ENCODE results near the gene NYAP2.

GRCh38 chr2:225468131-225468530, 68.6 kb downstream of the NYAP2 start:
- no peak for TF ChIP-seq CTCF (conservative IDR thresholded peaks at IDR 0.05)
- TF ChIP-seq ZFX (IDR thresholded peaks at IDR 0.05): no peak
